Thoracic aorta (tissue), 2 donors: ENCODE data around the gene LYRM4. TPM values are rescaled to one million over a fixed set of nuclear protein-coding genes. Genes with fewer than 3 reads are reported as not detected.

Experiments used
- ATAC-seq: fragments of 150-250 bp; one replicate; pipeline ENCODE4 v1.8.0; 2017; ENCODE audit warnings: low read depth; ENCODE audit not compliant: insufficient number of reproducible peaks, low FRiP score
- DNase-seq: peaks from one replicate; pipeline ENCODE4 v3.0.0-alpha.2; 2020; ENCODE audit warnings: low spot score
- H3K27ac ChIP-seq, 2 donors: fragments of 200-600 bp; sonication (generic); 1 replicate in 1 of 2; 2 replicates in 1 of 2; pipeline ENCODE4 v1.5.1; 2016; ENCODE audit warnings: mild to moderate bottlenecking in 2 of 2, moderate library complexity in 2 of 2
- H3K27me3 ChIP-seq: fragments of 200-600 bp; sonication (generic); replicated peaks from 2 replicates; pipeline ENCODE4 v1.6.0; 2016; ENCODE audit warnings: mild to moderate bottlenecking; ENCODE audit not compliant: insufficient read depth
- H3K36me3 ChIP-seq: fragments of 200-600 bp; sonication (generic); one replicate; pipeline ENCODE4 v1.5.1; 2016
- H3K4me1 ChIP-seq, 2 donors: fragments of 200-600 bp; sonication (generic); 1 replicate in 1 of 2; 2 replicates in 1 of 2; pipeline versions ENCODE4 v1.5.1 to v1.6.0; 2016; ENCODE audit warnings: low read depth in 2 of 2, mild to moderate bottlenecking in 1 of 2; ENCODE audit not compliant: control insufficient read depth in 1 of 2
- H3K4me3 ChIP-seq: fragments of 200-600 bp; sonication (generic); 2 replicates; pipeline ENCODE4 v1.5.1; 2016; ENCODE audit warnings: mild to moderate bottlenecking
- H3K9me3 ChIP-seq: fragments of 200-600 bp; sonication (generic); 2 replicates; pipeline ENCODE4 v1.5.1; 2016
- CTCF ChIP-seq: fragments of 200-600 bp; sonication (generic); IDR thresholded peaks from one replicate; pipeline ENCODE4 v1.5.1; 2019; ENCODE audit warnings: antibody characterized with exemption
- total RNA-seq, 2 donors: library from RNA; depleted of rRNA; stranded (reverse); fragments of >200 nt; gene quantifications; one replicate each; pipeline versions ENCODE4 v1.1.0 to v1.2.3, GENCODE V29; 2016

Gene LYRM4
- total RNA-seq, 2 donors from 2014 or later: 6.9 to 27.2 TPM

DNA sequence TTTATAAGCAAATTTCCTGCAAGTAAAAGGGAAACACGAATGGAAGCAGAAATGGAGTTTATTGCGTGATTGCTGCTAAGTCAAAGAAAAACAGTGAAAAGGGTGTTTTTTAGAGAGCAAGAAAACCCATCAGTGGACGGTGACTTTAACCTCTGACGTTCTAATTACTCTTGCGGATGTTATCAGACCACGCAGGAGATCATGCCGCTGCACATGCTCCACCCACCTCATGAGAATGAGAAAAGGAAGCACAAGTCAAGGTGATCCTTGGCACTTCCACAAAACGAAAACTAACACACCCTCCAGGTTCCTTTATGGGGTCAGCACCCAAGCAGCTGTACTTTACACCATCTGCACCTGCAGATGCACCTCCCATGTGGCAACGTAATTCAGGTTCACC, 45.0 kb downstream of the LYRM4 start:
- ATAC-seq (no peak), DNase-seq (no peak)
- Histone ChIP-seq H3K9me3 (no peaks in the 10 kb centered on the region), H3K4me1 (peaks cover 15 to 57% of the 10 kb centered on the region in 2 donors), H3K4me3 (no peak overlapping the region), H3K36me3 (no peaks in the 10 kb centered on the region), H3K27me3 (no peaks in the 10 kb centered on the region), H3K27ac (no peak overlapping the region)
- TF ChIP-seq CTCF: no peak

DNA sequence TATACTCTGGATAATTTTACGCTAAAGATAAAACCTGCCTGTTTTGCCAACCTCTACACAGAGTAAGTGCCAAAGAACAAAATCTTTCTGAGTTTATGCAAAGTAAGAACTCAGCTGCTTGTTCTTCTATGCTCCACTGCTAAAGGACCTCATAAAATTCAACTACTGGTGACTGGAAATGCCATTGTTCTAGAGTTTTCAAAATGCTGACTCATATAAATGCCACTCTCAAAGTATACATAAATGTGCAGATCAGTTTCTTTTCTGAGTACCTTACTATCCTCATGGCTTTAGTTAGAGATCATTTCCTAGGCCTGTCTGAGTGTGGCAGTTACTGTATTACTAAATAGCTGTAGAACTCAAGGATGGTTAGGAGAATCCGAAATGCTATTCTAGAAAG, 45.6 kb downstream of the LYRM4 start:
- no peaks in the 10 kb centered on the region for H3K27me3 ChIP-seq
- H3K9me3 ChIP-seq: no peaks in the 10 kb centered on the region
- ATAC-seq (peak; percentile 12), DNase-seq (no peak)
- TF ChIP-seq CTCF: no peak
- no peaks in the 10 kb centered on the region for H3K36me3 ChIP-seq
- peaks cover 15 to 57% of the 10 kb centered on the region in 2 donors for H3K4me1 ChIP-seq
- no peak overlapping the region for H3K4me3 ChIP-seq
- H3K27ac ChIP-seq: peak overlapping the region in 1 of 2 donors; percentile 2

DNA sequence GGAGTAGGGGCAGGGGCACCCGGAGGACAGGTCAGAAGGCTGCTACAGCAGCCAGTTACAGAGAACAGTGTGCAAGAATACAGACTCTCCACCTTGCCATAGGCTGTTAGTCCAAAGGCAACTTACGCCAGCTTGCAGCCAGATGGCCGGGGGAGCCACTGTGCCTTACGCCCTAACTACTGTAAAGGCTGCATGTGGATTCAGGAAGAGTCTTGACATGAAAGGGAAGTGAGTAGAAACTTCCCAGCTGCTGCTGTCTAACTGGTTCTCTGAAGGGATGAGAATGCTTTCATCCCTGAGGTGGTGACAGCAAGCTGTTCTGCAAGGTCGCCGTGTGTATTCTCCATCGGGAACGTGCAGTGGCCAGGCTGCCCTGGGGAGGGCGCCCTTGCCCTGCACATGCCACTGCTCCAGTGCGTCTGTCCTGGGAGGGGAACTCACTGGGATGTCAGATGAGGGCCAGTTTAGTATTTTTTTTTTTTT, 46.1 kb downstream of the LYRM4 start:
- no peaks in the 10 kb centered on the region for H3K36me3 ChIP-seq
- DNase-seq (no peak), ATAC-seq (peak; percentile 82)
- peaks cover 12 to 52% of the 10 kb centered on the region in 2 donors for H3K4me1 ChIP-seq
- H3K9me3 ChIP-seq: no peaks in the 10 kb centered on the region
- H3K4me3 ChIP-seq: peak overlapping the region; percentile 37
- peak overlapping the region; percentile 9 to 23 for H3K27ac ChIP-seq
- no peaks in the 10 kb centered on the region for H3K27me3 ChIP-seq
- peak; percentile 76 for TF ChIP-seq CTCF

- no peak for ATAC-seq
Measured at GRCh38 chr6:5213836-5214235, 46.9 kb downstream of the LYRM4 start.

DNA sequence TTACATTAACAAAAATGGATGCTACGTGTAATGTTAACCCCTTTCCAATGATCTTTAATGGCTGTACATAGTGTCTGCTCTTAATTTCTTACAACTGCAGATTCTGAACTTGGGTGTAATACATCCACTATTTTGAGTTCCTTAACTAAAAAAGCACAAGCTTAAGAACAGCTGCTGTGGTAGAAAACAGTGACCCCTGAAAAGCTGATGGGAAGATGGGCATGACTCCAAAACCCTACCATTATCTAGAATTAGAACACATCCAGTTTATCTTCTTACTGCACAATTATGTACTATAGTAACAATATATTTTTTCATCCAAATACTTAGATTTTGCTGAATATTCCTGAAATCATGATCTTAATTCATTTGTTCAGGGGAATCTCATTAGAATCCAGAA, 49.3 kb downstream of the LYRM4 start:
- H3K36me3 ChIP-seq: no peaks in the 10 kb centered on the region
- H3K4me3 ChIP-seq: no peak overlapping the region
- TF ChIP-seq CTCF: no peak
- H3K4me1 ChIP-seq: peaks cover 23 to 63% of the 10 kb centered on the region in 2 donors
- ATAC-seq: no peak
- no peak overlapping the region for H3K27ac ChIP-seq
- H3K9me3 ChIP-seq: no peaks in the 10 kb centered on the region
- no peaks in the 10 kb centered on the region for H3K27me3 ChIP-seq
- no peak for DNase-seq

More at GRCh38 chr6:5213836-5214235, 46.9 kb downstream of the LYRM4 start:
- no peaks in the 10 kb centered on the region for H3K9me3 ChIP-seq
- peak overlapping the region in 1 of 2 donors; percentile 23 for H3K27ac ChIP-seq
- H3K27me3 ChIP-seq: no peaks in the 10 kb centered on the region
- peaks cover 6 to 48% of the 10 kb centered on the region in 2 donors for H3K4me1 ChIP-seq
- H3K4me3 ChIP-seq: no peak overlapping the region
- TF ChIP-seq CTCF: peak; percentile 35
- DNase-seq: no peak
- no peaks in the 10 kb centered on the region for H3K36me3 ChIP-seq
